COR-L47 (cell line): Measurements from ENCODE around the gene XPR1.
A peak's percentile ranks its signal among the peaks of the same experiment; 100 is the strongest.

Experiments used
- DNase-seq: peaks from one replicate; lab custom pipeline; 2025; lab: John Stamatoyannopoulos, UW

The XPR1 gene

DNA sequence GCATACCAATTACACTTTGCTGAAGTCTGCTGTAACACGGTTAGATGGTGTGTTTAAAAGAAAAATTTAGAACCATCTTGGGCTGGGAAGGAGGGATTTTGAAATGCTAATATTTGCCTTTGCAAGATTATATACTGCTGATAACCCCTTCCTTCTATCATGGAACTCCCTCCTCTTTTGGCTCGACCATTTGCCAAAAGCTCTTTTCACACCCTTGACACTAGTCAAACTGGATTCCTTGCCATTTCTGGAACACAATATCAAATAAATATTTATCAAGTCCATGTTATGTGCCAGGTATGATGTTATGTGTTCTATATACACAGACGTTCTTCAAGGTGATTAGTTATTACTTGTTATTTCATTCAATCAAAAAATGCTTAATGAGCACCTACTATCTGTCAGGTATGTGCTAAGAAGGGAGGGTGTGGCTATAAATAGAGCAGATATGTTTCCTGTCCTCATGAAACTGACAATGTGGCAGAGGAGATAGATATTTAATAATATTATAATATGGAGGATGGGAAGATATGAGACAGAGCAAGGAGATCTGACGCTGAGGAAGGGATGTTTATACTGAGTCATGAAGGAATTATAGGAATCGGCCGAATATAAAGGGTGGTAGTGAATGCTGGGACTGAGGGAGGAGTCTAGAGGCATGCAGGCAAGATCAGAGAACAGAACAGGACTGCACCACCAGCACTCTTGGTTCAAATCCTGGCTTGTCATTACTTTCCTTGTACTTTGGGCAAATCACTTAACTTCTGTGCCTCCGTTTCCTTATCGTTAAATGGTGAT lies 16.1 kb upstream of the XPR1 start:
- no peak for DNase-seq

DNA sequence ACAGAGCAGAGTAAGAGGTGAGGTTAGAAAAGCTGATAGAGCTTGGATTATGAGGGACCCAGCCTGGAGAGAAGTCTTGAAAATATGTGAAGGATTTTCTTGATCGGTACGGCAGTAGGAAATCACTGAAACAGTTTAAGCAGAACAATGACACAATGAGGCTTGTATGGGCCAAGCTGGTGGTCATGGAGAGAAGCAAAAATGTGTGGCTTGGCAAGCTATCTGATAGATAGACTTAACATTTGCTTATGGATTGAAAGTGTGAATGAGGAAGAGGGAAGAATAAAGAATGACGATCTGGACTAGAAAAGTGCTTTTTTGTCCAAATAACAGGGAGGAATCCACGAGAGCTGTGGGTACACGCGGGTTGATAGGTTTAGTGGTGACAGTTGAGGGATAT lies 15.4 kb upstream of the XPR1 start:
- DNase-seq, result no peak

DNA sequence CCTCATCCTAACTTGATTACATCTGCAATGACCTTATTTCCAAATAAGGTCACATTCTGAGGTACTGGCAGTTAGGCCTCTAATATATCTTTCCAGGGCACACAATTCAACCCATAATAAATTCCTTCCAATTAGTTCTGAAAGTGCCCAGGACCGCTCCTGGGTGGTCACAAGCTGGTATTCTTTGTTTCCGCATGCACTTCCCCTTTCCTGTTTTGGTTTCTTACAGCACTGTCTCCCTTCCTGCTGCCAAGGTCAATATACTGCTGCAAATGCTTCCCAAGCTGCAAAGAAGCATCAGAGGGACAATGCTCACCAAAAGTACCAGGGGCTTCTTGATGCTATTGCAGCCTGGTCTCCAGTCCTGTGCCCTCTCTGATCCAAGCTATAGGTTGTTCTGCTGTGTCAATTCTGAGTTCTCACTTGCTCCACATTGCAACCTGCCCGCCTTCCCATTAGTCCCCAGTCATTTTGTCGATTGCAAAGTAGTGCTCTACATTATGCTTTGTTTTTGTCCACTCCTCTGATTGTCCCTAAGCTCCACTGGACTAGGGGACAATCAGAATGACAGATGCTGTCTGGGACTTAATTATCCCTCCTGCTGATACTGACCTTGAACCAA lies 13.9 kb upstream of the XPR1 start:
- no peak for DNase-seq

- DNase-seq, result no peak
Observed at GRCh38 chr1:180620581-180620980, 11.2 kb upstream of the XPR1 start.

GRCh38 chr1:180622658-180623508 lies 8.9 kb upstream of the XPR1 start:
- DNase-seq, result no peak

DNA sequence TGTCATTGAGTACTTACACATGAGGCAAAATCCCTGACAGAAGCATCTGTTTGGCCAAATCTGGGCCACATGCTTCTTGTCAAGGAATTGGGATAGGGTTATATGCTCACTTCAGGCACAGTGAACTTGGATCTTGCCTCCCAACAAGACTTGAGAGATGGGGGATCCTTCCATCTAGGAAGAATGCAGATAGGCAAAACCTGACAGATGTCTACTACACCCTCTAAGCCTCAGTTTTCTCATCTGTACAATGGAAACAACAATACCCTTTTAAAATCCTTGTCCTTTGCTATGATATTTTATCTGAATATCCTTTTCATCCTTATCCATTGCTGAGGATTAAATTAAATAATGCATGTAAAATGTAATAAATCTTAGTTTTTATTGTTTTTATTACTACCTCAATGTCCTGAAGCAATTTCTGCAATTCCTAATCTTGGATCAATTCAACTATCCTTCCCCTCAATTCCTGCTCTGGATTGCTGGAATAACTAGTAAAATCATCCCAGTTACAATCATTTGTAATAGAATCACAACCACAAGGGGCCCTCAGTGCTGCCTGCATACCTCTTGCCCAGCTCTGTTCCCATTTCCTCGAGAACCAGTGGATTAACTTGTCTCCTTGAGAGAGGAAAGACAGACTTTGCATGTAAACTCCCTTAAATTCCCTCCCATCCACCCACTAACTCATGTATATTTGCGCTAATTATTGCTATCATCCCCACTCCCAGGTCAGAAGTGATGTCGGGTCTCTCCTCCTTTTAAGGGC lies 8.1 kb upstream of the XPR1 start:
- DNase-seq, result no peak

- DNase-seq, result no peak
Observed at GRCh38 chr1:180626711-180627110, 5.1 kb upstream of the XPR1 start.

GRCh38 chr1:180627411-180627810 lies 4.4 kb upstream of the XPR1 start:
- no peak for DNase-seq

DNA sequence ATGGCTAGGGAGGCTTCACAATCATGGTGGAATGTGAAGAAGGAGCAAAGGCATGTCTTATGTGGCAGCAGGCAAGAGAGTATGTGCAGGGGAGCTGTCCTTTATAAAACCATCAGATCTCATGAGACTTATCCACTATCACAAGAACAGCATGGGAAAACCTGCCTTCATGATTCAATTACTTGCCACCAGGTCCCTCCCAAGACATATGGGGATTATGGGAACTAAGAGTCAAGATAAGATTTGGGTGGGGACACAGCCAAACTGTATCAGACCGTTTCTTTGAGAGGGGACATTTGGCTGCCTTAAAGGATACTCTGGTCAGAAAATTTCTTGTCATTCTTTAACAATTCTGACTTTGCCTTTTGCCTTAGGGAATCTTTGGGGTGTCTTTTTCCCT lies 3.2 kb upstream of the XPR1 start:
- DNase-seq, result no peak

DNA sequence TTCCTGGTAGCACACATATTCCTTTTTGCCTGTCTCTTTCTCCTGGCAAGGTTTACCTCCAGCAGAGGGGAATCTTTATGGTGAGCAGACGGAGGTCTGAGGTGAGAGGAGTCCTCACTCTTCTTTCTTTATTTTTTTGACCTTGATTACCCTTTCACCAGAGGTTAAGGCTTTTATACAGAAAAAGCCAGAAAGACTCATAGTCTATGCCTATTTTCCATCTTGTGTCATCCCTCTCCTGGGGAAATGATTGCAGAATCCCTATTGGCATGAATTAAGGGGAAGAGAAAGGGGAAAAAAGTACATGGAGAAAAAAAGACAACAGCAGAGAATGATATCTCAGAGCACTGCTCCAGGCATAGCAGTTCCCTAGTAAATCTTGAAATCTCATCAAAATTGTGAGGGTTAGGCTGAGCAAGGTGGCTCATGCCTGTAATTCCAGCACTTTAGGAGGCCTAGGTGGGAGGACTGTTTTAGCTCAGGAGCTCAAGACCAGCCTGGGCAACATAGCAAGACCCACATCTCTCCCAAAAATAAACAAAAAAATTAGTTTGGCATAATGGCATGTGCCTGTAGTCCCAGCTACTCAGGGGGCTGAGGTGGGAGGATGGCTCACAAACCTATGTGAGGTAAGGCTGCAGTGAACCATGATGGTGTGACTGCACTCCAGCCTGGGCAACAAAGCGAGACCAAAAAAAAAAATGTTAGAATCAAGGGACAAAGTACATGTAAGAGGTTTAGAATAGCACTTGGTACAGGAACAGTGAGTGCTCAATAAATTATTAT lies 1.2 kb upstream of the XPR1 start:
- DNase-seq, result no peak

DNA sequence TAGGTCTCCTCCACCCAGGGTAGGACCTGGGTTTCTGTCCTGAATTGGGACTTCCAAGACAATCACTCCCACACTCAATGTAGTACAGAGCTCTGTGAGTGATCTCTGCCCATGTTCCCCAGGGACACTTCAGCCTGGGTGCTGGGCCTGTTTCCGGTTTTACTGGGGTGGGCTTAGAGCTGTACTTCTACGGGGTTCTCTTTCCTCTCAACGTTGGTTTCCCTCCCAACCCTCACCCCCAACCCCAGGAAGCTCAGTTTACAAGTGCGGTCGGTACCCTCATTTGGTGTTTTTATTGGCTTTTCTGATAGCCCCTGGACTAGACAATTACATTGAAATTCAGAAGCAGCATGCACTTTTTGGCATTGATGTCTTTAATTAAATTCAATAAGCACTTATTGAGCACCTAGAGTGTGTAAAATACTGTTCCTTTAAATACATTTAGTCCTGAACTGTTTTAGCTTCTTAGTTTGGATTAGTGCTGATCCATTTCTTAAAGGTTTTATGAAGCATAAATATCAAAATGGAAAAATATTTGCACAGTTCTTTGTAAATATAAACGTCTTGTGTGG lies 542 bp upstream of the XPR1 start:
- DNase-seq, result no peak

- DNase-seq, result no peak
Observed at GRCh38 chr1:180632326-180633056, 669 bp downstream of the XPR1 start.

- DNase-seq, result no peak
Observed at GRCh38 chr1:180633057-180634056, 1.5 kb downstream of the XPR1 start.

GRCh38 chr1:180636138-180636537 lies 4.3 kb downstream of the XPR1 start:
- peak; percentile 33 for DNase-seq

- DNase-seq, result no peak
Observed at GRCh38 chr1:180639871-180640270, 8.0 kb downstream of the XPR1 start.

- no peak for DNase-seq
Observed at GRCh38 chr1:180640531-180640949, 8.7 kb downstream of the XPR1 start.

DNA sequence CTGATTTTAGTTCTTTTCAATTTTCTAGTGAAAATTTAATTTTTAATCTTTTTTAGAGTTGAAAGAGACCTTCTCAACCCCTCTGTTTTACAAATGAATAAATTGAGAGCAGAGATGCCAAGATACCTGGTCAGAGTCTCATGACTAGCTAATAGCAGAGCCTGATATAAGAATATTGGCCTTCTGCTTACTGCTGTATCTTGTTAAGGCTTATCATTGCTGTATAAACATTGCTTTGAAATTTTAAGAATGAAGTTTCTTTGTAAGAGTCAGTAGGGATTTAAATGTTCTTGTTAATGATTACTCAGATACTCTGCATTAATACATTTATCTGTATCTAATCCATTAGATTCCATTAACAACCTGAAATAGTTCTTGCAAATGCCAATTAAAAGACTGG lies 9.8 kb downstream of the XPR1 start:
- DNase-seq, result no peak

DNA sequence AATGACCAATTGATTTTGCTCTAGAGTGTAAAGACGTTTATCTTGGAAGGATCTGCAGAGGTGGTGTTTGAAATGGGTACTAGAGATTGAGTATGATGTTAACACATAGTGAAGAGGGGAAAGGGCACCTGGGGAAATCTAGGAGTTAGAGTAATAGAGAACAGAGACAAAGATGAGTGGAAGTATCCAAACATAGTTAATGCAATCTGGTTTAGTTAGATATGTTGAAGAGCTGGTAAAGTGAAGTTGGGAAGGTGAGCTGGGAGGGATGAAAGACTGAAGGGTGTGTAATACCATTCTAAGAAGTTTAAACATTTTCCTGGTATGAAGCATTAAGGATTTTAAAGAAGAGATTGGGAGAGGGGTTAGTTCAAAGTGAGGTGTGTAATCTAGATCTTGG lies 11.0 kb downstream of the XPR1 start:
- DNase-seq, result no peak

DNA sequence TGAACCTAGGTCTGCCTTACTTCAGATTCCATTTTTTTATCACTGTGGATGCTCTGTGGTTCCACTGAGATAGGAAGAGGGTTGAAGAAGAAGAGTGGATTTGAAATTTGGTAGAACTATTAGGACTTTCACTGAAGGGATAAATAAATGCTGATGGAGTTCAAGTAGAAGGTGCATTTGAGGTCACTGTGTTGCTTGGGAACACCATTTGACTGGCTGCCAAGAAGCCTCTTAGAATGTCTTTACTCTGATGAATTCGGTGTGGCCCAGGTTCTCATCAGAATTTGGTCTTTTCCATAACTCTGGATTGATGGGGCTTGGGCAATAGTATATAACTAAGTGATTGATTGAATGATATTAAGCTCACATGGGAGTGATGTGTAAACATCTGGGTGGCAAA lies 11.9 kb downstream of the XPR1 start:
- peak; percentile 52 for DNase-seq
